Effector memory CD4-positive, alpha-beta T cell (primary cell): ENCODE data around the gene ATG4C.
"Not testable (repeated sequence)": the region's sequence is repeated elsewhere in the genome, so short reads cannot be mapped to it uniquely, and the experiment has no call there.

ENCODE experiments used
- DNase-seq, 3 donors: peaks; one replicate each; pipeline ENCODE4 v3.0.0-alpha.2; 2020
- H3K27ac ChIP-seq: 2 replicates; pipeline ENCODE4 v1.7.0; 2013; ENCODE audit warnings: mild to moderate bottlenecking, low read length, moderate library complexity; ENCODE audit not compliant: insufficient read depth, poor library complexity, severe bottlenecking
- H3K27me3 ChIP-seq: replicated peaks from 2 replicates; pipeline ENCODE4 v1.7.0; 2013; ENCODE audit warnings: mild to moderate bottlenecking, low read length; ENCODE audit not compliant: insufficient read depth, control insufficient read depth, poor library complexity, severe bottlenecking
- H3K36me3 ChIP-seq: 2 replicates; pipeline ENCODE4 v1.7.0; 2013; ENCODE audit warnings: mild to moderate bottlenecking, low read length, moderate library complexity; ENCODE audit not compliant: control insufficient read depth, insufficient read depth
- H3K4me1 ChIP-seq: 2 replicates; pipeline ENCODE4 v1.7.0; 2013; ENCODE audit warnings: low read length, mild to moderate bottlenecking; ENCODE audit not compliant: control insufficient read depth, insufficient read depth, poor library complexity, severe bottlenecking
- H3K4me3 ChIP-seq: 2 replicates; pipeline ENCODE4 v1.7.0; 2013; ENCODE audit warnings: low read length, low read depth, mild to moderate bottlenecking; ENCODE audit not compliant: insufficient read depth, poor library complexity, severe bottlenecking
- H3K9me3 ChIP-seq: 2 replicates; pipeline ENCODE4 v1.7.0; 2013; ENCODE audit warnings: mild to moderate bottlenecking, low read length, moderate library complexity; ENCODE audit not compliant: control insufficient read depth

ATG4C gene

GRCh38 chr1:62800281-62800680 is 16.3 kb downstream of the ATG4C start:
- Histone ChIP-seq H3K4me3 (no peak overlapping the region), H3K27ac (no peak overlapping the region), H3K27me3 (no peaks in the 10 kb centered on the region), H3K36me3 (no peaks in the 10 kb centered on the region), H3K9me3 (no peaks in the 10 kb centered on the region), H3K4me1 (no peaks in the 10 kb centered on the region)
- no peak for DNase-seq

DNA sequence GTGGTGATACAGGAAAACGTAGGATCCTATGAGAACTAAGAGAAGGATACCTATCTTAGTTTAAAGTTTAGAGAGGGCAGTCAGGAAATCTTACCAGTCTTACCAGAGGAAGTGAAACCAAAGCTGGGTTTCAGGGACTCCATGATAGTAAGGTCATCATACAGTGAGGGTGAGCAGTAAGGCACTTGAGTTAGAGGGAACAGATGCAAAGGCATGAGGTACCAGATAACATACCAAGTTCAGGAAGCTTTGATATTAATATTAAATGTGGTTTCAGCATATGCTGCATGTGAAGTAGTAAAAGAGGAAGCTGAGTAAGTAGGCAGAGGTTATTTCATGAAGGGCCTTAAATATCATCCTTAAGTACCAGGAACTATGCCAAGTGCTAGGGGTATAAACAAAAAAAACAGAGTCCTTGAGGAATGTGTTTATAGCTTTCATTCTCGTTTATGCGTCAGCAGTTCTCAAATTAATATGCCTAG is 16.9 kb downstream of the ATG4C start:
- no peak overlapping the region for H3K27ac ChIP-seq
- H3K4me1 ChIP-seq: no peaks in the 10 kb centered on the region
- no peak for DNase-seq

GRCh38 chr1:62809788-62810187 is 25.9 kb downstream of the ATG4C start:
- DNase-seq: no peak
- no peaks in the 10 kb centered on the region for H3K27me3 ChIP-seq
- H3K36me3 ChIP-seq: no peaks in the 10 kb centered on the region
- no peaks in the 10 kb centered on the region for H3K9me3 ChIP-seq
- no peak overlapping the region for H3K27ac ChIP-seq
- H3K4me1 ChIP-seq: no peaks in the 10 kb centered on the region
- no peak overlapping the region for H3K4me3 ChIP-seq

More for the DNA sequence above, 16.9 kb downstream of the ATG4C start:
- H3K4me3 ChIP-seq: no peak overlapping the region
- no peaks in the 10 kb centered on the region for H3K27me3 ChIP-seq
- H3K36me3 ChIP-seq: no peaks in the 10 kb centered on the region
- no peaks in the 10 kb centered on the region for H3K9me3 ChIP-seq

- H3K27me3 ChIP-seq: no peaks in the 10 kb centered on the region
Measured at GRCh38 chr1:62810420-62811274, 26.7 kb downstream of the ATG4C start.

GRCh38 chr1:62823556-62823955 is 39.6 kb downstream of the ATG4C start:
- no peaks in the 10 kb centered on the region for H3K9me3 ChIP-seq
- H3K27ac ChIP-seq: no peak overlapping the region
- no peak for DNase-seq
- H3K4me3 ChIP-seq: no peak overlapping the region
- no peaks in the 10 kb centered on the region for H3K36me3 ChIP-seq
- H3K27me3 ChIP-seq: no peaks in the 10 kb centered on the region
- no peaks in the 10 kb centered on the region for H3K4me1 ChIP-seq

More at GRCh38 chr1:62810420-62811274, 26.7 kb downstream of the ATG4C start:
- H3K4me3 ChIP-seq: no peak overlapping the region
- H3K36me3 ChIP-seq: no peaks in the 10 kb centered on the region
- no peaks in the 10 kb centered on the region for H3K9me3 ChIP-seq
- DNase-seq: no peak
- H3K27ac ChIP-seq: no peak overlapping the region
- no peaks in the 10 kb centered on the region for H3K4me1 ChIP-seq

DNA sequence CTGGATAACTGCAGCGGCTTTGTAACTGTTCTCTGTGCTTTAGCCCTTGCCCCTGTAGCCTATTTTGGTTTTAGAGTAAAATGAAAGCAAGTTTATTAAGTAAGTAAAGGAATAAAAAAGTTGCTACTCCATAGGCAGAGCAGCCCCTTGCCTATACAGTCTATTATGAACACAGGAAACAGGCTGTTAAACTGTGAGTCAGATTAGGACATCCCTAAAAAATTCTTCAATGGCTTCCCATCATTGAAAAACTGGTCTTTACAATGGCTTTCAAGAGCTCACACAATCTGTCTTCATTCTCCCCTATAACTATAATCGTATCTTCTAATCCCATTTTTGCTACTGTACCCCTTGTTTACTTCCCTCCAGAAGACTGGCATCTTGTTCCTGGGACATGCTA is 43.0 kb downstream of the ATG4C start:
- Histone ChIP-seq H3K27me3 (no peaks in the 10 kb centered on the region), H3K9me3 (no peaks in the 10 kb centered on the region)
- no peak for DNase-seq

DNA sequence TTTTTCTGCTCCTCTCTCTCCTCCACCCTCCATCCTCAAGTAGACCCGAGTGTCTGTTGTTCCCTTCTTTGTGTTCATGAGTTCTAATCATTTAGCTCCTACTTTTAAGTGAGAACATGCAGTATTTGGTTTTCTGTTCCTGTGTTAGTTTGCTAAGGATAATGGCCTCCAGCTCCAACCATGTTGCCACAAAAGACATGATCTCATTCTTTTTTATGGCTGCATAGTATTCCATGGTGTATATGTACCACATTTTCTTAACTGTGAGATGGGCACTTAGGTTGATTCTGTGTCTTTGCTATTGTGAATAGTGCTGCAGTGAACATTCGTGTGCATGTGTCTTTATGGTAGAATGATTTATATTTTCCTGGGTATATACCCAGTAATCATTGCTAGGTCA is 43.9 kb downstream of the ATG4C start:
- not testable (repeated sequence) for H3K9me3 ChIP-seq, DNase-seq, H3K27ac ChIP-seq, H3K4me1 ChIP-seq, H3K4me3 ChIP-seq, H3K27me3 ChIP-seq, H3K36me3 ChIP-seq

More for the DNA sequence above, 43.0 kb downstream of the ATG4C start:
- H3K27ac ChIP-seq: no peak overlapping the region
- no peaks in the 10 kb centered on the region for H3K36me3 ChIP-seq
- no peak overlapping the region for H3K4me3 ChIP-seq
- no peaks in the 10 kb centered on the region for H3K4me1 ChIP-seq

DNA sequence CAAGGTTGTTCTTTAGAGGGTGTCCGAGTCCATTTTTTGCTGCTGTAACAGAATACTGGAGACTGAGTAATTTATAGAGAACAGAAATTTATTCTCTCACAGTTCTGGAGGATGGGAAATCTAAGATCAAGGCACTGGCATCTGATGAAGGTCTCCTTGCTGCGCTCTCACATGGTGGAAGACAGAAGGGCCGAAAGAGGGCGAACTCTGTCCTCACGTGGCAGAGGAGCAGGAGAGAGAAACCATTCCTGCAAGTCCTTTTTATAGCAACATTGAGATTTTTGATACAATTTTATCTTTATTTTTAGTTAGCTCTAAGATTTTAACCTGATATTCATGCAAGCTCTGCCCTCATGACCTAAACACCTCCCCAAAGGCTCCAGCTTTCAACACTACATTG is 48.3 kb downstream of the ATG4C start:
- Histone ChIP-seq H3K9me3 (no peaks in the 10 kb centered on the region), H3K4me1 (no peaks in the 10 kb centered on the region), H3K4me3 (no peak overlapping the region), H3K27me3 (no peaks in the 10 kb centered on the region), H3K27ac (no peak overlapping the region), H3K36me3 (peaks cover 2% of the 10 kb centered on the region)
- no peak for DNase-seq

- no peak overlapping the region for H3K4me3 ChIP-seq
- peaks cover 2% of the 10 kb centered on the region for H3K36me3 ChIP-seq
- no peaks in the 10 kb centered on the region for H3K9me3 ChIP-seq
- H3K4me1 ChIP-seq: no peaks in the 10 kb centered on the region
- no peak for DNase-seq
- H3K27me3 ChIP-seq: no peaks in the 10 kb centered on the region
- H3K27ac ChIP-seq: no peak overlapping the region
Measured at GRCh38 chr1:62833529-62833928, 49.6 kb downstream of the ATG4C start.

DNA sequence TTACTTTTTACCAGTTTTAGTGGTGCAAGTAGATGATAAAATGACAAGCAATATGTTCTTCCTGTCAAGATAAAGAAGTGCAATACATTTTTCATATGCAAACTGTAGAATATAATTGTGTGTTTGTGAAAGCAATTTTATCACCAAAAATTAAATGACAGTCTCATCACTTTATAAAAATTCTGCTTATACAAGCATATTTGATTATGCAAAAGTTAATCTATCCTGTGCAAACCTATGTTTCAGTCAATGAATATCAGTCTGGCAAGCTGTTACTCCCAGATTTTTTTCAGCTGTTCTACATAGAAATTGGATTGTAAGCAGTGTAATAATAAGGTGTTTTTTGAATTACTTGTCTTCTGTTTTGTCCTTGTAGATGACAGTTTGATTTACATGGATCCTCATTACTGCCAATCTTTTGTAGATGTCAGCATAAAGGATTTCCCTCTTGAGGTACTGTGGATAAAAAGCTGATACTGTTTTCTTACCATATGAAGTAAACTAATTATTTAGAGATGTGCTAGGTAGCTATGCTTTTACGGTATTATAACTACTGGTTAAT is 50.5 kb downstream of the ATG4C start:
- H3K27ac ChIP-seq: no peak overlapping the region

More for the DNA sequence above, 50.5 kb downstream of the ATG4C start:
- Histone ChIP-seq H3K9me3 (no peaks in the 10 kb centered on the region), H3K4me1 (no peaks in the 10 kb centered on the region), H3K27me3 (no peaks in the 10 kb centered on the region), H3K36me3 (peaks cover 2% of the 10 kb centered on the region), H3K4me3 (no peak overlapping the region)
- no peak for DNase-seq
